ENCODE measurements around the gene ATP5F1E.

DNA sequence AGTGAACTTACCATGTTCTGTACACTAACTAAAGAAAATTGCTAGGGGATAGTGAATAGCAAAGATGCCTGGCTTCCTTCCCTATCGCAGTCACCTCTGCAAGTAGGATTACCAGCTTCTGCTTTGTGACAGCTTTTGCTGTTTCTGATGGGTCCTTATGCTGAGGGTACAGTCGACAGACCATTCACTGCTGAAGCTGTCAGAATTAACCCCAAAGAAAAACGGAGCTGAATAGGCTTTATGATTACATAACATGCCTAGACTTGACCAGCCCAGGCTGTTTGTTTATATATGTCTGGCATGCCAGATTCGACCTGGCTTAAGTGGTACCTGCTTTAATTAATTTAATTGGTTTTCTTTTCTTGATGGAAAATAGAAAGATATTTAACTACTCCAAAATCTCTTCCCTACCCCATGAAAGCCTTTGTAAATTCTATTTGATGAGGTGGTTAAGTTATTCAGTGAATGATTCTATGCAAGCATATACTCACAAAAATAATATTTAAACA is 32.1 kb upstream of the ATP5F1E start:
- TF ChIP-seq, protein P1, sequence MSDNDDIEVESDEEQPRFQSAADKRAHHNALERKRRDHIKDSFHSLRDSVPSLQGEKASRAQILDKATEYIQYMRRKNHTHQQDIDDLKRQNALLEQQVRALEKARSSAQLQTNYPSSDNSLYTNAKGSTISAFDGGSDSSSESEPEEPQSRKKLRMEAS (CRISPR knock-in tag; IDR thresholded peaks at IDR 0.05) = no peak
- TF ChIP-seq MCM7 (IDR thresholded peaks at IDR 0.05) (no peak), SMAD4 (CRISPR knock-in tag; conservative IDR thresholded peaks at IDR 0.05) (no peak), TAF15 (IDR thresholded peaks at IDR 0.05; ENCODE audit: low read depth, low read length) (no peak), RBFOX2 (IDR thresholded peaks at IDR 0.05; ENCODE audit: low read depth, low read length) (no peak), RAD21 (CRISPR knock-in tag; conservative IDR thresholded peaks at IDR 0.05 in 1 of 2, IDR thresholded peaks at IDR 0.05 in 1 of 2) (no peak), EP300 (IDR thresholded peaks at IDR 0.05; ENCODE audit: low read length) (no peak)
- TF ChIP-seq, protein P2, sequence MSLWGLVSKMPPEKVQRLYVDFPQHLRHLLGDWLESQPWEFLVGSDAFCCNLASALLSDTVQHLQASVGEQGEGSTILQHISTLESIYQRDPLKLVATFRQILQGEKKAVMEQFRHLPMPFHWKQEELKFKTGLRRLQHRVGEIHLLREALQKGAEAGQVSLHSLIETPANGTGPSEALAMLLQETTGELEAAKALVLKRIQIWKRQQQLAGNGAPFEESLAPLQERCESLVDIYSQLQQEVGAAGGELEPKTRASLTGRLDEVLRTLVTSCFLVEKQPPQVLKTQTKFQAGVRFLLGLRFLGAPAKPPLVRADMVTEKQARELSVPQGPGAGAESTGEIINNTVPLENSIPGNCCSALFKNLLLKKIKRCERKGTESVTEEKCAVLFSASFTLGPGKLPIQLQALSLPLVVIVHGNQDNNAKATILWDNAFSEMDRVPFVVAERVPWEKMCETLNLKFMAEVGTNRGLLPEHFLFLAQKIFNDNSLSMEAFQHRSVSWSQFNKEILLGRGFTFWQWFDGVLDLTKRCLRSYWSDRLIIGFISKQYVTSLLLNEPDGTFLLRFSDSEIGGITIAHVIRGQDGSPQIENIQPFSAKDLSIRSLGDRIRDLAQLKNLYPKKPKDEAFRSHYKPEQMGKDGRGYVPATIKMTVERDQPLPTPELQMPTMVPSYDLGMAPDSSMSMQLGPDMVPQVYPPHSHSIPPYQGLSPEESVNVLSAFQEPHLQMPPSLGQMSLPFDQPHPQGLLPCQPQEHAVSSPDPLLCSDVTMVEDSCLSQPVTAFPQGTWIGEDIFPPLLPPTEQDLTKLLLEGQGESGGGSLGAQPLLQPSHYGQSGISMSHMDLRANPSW (CRISPR knock-in tag; IDR thresholded peaks at IDR 0.05) = no peak
